ENCODE results near the gene TTLL3. TPM values are rescaled to one million over a fixed set of nuclear protein-coding genes. Genes with fewer than 3 reads are reported as not detected.

The TTLL3 gene
- polyA plus RNA-seq, 1 of the 3 experiments (the other 2 are of a cell fraction): 41.6 TPM

GRCh38 chr3:9861201-9861600 lies 51.1 kb downstream of the TTLL3 start:
- Histone ChIP-seq H3K9ac (no peak overlapping the region), H3K79me2 (ENCODE audit: insufficient read depth) (no peaks in the 10 kb centered on the region), H3K4me3 (ENCODE audit: low read depth in 2 of 2, low read length in 1 of 2) (no peak overlapping the region), H3K27me3 (ENCODE audit: insufficient read depth) (no peaks in the 10 kb centered on the region), H2AFZ (ENCODE audit: low read depth) (no peak overlapping the region), H3F3A (replicated peaks; ENCODE audit: insufficient read depth) (no peaks in the 10 kb centered on the region), H4K20me1 (ENCODE audit: insufficient read depth) (no peaks in the 10 kb centered on the region), H3K9me2 (no peaks in the 10 kb centered on the region), H3K36me3 (replicated peaks in 1 of 2; ENCODE audit: control insufficient read depth in 1 of 2, insufficient read depth in 2 of 2, low read length in 1 of 2) (no peaks in the 10 kb centered on the region), H3K4me2 (no peak overlapping the region), H3K9me3 (no peaks in the 10 kb centered on the region), H3K27ac (ENCODE audit: low read depth in 2 of 2, low read length in 1 of 2) (no peak overlapping the region), H3K4me1 (ENCODE audit: control insufficient read depth in 1 of 2, insufficient read depth in 2 of 2, low read depth in 1 of 2, low read length in 1 of 2) (peaks cover 5 to 7% of the 10 kb centered on the region in 2 experiments; a peak in 2 of 4 replicates)
- ChIA-PET CTCF (interaction anchor here (0.6 kb wide), 1 partner anchor 12 kb away, joined by 3 read pairs; no protein-coding TSS in a partner anchor), POLR2A (no interaction called here)
- WGBS (ENCODE audit: low lambda C conversion rate): 96% methylated on average over 4 of the region's 4 CpGs
- no peak for DNase-seq
- TF ChIP-seq RXRA (IDR thresholded peaks at IDR 0.05; ENCODE audit: borderline replicate concordance, low read depth) (no peak), MAX (IDR thresholded peaks at IDR 0.05; ENCODE audit: low read depth) (no peak), RCOR1 (IDR thresholded peaks at IDR 0.05; ENCODE audit: low read length) (no peak), MEF2A (IDR thresholded peaks at IDR 0.05; ENCODE audit: borderline replicate concordance, low read depth) (no peak), TCF12 (IDR thresholded peaks at IDR 0.05) (no peak), GATA2 (CRISPR knock-in tag; IDR thresholded peaks at IDR 0.05) (no peak)
- TF ChIP-seq, protein P1, sequence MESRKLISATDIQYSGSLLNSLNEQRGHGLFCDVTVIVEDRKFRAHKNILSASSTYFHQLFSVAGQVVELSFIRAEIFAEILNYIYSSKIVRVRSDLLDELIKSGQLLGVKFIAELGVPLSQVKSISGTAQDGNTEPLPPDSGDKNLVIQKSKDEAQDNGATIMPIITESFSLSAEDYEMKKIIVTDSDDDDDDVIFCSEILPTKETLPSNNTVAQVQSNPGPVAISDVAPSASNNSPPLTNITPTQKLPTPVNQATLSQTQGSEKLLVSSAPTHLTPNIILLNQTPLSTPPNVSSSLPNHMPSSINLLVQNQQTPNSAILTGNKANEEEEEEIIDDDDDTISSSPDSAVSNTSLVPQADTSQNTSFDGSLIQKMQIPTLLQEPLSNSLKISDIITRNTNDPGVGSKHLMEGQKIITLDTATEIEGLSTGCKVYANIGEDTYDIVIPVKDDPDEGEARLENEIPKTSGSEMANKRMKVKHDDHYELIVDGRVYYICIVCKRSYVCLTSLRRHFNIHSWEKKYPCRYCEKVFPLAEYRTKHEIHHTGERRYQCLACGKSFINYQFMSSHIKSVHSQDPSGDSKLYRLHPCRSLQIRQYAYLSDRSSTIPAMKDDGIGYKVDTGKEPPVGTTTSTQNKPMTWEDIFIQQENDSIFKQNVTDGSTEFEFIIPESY (IDR thresholded peaks at IDR 0.05; ENCODE audit: borderline replicate concordance, low read depth): no peak

DNA sequence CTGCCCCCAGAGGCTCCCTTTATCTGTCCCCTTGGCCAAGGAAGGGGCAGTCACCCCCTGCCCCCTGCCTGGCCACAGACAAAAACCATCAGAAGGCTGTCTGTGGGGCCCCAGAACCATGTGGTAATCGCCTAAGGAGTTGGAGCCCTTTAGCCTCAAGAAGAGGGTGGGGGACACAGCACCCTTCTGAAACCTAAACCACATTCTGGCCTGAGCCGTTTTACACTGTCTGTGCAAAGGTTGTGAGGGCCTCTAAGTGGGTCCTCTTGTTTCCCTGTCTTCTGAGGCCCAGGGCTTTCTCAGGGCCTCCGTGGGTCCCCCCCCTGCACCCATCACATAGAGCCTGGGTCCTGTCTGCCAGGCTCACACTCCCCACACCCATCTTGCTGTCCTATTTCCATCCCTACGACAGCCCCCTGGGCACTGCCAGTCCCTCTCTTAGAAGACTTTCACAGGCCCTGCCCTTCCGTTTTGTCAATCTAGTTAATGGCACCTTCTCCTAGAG lies 51.6 kb downstream of the TTLL3 start:
- H3F3A ChIP-seq (replicated peaks; ENCODE audit: insufficient read depth): no peaks in the 10 kb centered on the region
- no peaks in the 10 kb centered on the region for H3K79me2 ChIP-seq (ENCODE audit: insufficient read depth)
- CTCF ChIA-PET: interaction anchor here (0.6 kb wide), 1 partner anchor 12 kb away, joined by 3 read pairs; no protein-coding TSS in a partner anchor
- no peaks in the 10 kb centered on the region for H3K9me3 ChIP-seq
- H3K27ac ChIP-seq (ENCODE audit: low read depth in 2 of 2, low read length in 1 of 2): no peak overlapping the region
- no peak for TF ChIP-seq RAD21 (IDR thresholded peaks at IDR 0.05; ENCODE audit: low read length)
- TF ChIP-seq IRF3 (IDR thresholded peaks at IDR 0.05; ENCODE audit: low read depth, low read length): no peak
- TF ChIP-seq POLR2AphosphoS5 (IDR thresholded peaks at IDR 0.05; ENCODE audit: low read depth, low read length): no peak
- TF ChIP-seq RXRA (IDR thresholded peaks at IDR 0.05; ENCODE audit: borderline replicate concordance, low read depth): no peak
- no peak for TF ChIP-seq RCOR1 (IDR thresholded peaks at IDR 0.05; ENCODE audit: low read length)
- no peak for TF ChIP-seq SMC3 (IDR thresholded peaks at IDR 0.05; ENCODE audit: low read depth, low read length)
- TF ChIP-seq FOSL2 (IDR thresholded peaks at IDR 0.05; ENCODE audit: borderline replicate concordance, low read depth): no peak
- TF ChIP-seq, protein P2, sequence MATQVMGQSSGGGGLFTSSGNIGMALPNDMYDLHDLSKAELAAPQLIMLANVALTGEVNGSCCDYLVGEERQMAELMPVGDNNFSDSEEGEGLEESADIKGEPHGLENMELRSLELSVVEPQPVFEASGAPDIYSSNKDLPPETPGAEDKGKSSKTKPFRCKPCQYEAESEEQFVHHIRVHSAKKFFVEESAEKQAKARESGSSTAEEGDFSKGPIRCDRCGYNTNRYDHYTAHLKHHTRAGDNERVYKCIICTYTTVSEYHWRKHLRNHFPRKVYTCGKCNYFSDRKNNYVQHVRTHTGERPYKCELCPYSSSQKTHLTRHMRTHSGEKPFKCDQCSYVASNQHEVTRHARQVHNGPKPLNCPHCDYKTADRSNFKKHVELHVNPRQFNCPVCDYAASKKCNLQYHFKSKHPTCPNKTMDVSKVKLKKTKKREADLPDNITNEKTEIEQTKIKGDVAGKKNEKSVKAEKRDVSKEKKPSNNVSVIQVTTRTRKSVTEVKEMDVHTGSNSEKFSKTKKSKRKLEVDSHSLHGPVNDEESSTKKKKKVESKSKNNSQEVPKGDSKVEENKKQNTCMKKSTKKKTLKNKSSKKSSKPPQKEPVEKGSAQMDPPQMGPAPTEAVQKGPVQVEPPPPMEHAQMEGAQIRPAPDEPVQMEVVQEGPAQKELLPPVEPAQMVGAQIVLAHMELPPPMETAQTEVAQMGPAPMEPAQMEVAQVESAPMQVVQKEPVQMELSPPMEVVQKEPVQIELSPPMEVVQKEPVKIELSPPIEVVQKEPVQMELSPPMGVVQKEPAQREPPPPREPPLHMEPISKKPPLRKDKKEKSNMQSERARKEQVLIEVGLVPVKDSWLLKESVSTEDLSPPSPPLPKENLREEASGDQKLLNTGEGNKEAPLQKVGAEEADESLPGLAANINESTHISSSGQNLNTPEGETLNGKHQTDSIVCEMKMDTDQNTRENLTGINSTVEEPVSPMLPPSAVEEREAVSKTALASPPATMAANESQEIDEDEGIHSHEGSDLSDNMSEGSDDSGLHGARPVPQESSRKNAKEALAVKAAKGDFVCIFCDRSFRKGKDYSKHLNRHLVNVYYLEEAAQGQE (IDR thresholded peaks at IDR 0.05; ENCODE audit: low read depth, low read length): no peak
- POLR2A ChIA-PET: no interaction called here
- H3K9ac ChIP-seq: no peak overlapping the region
- no peak for DNase-seq
- no peaks in the 10 kb centered on the region for H3K9me2 ChIP-seq
- H3K4me2 ChIP-seq: no peak overlapping the region
- H3K4me1 ChIP-seq (ENCODE audit: control insufficient read depth in 1 of 2, insufficient read depth in 2 of 2, low read depth in 1 of 2, low read length in 1 of 2): peaks cover 5 to 7% of the 10 kb centered on the region in 2 experiments; a peak in 2 of 4 replicates
- no peaks in the 10 kb centered on the region for H4K20me1 ChIP-seq (ENCODE audit: insufficient read depth)
- H3K36me3 ChIP-seq (replicated peaks in 1 of 2; ENCODE audit: control insufficient read depth in 1 of 2, insufficient read depth in 2 of 2, low read length in 1 of 2): no peaks in the 10 kb centered on the region
- H3K27me3 ChIP-seq (ENCODE audit: insufficient read depth): no peaks in the 10 kb centered on the region
- H2AFZ ChIP-seq (ENCODE audit: low read depth): no peak overlapping the region
- 93% methylated on average over 4 of the region's 5 CpGs for WGBS (ENCODE audit: low lambda C conversion rate)
- H3K4me3 ChIP-seq (ENCODE audit: low read depth in 2 of 2, low read length in 1 of 2): no peak overlapping the region
